Keratinocyte (primary cell): ENCODE results near the gene GRIK2. TPM values are rescaled to one million over a fixed set of nuclear protein-coding genes. Genes with fewer than 3 reads are reported as not detected.

Experiments
- DNase-seq: peaks from one replicate; pipeline ENCODE4 v3.0.0-alpha.2; 2011; ENCODE audit warnings: low read depth, missing footprints, low spot score
- FAIRE-seq: peaks from 2 replicates; lab custom pipeline; 2011; peaks lifted over from hg19 to GRCh38; lab: Jason Lieb, UNC
- H2AFZ ChIP-seq: 2 replicates; pipeline ENCODE4 v1.6.0; 2012; ENCODE audit warnings: low read length, control low read depth, inconsistent platforms; ENCODE audit not compliant: control insufficient read depth
- H3K27ac ChIP-seq: 2 replicates; pipeline ENCODE4 v1.5.1; 2011; ENCODE audit warnings: low read length; ENCODE audit not compliant: control insufficient read depth, insufficient read depth
- H3K27me3 ChIP-seq: 3 replicates; pipeline ENCODE4 v1.6.0; 2011; ENCODE audit warnings: low read length; ENCODE audit not compliant: control insufficient read depth, insufficient read depth; ENCODE audit errors: extremely low read depth
- H3K36me3 ChIP-seq, 2 experiments: 2 replicates in 1 of 2; 3 replicates in 1 of 2; pipeline ENCODE4 v1.5.1; 2011; ENCODE audit warnings: low read length in 2 of 2, mild to moderate bottlenecking in 1 of 2; ENCODE audit not compliant: control insufficient read depth in 2 of 2, insufficient read depth in 2 of 2; ENCODE audit errors: extremely low read depth in 1 of 2
- H3K4me1 ChIP-seq: 3 replicates; pipeline ENCODE4 v1.5.1; 2011; ENCODE audit warnings: low read length; ENCODE audit not compliant: control insufficient read depth, insufficient read depth; ENCODE audit errors: extremely low read depth
- H3K4me2 ChIP-seq: 3 replicates; pipeline ENCODE4 v1.6.0; 2011; ENCODE audit warnings: low read depth, low read length; ENCODE audit not compliant: control insufficient read depth, insufficient read depth; ENCODE audit errors: extremely low read depth
- H3K4me3 ChIP-seq, 3 experiments: fragments of 200-600 bp in 1 of 3; sonication (generic) in 1 of 3; 2 replicates in 2 of 3; 3 replicates in 1 of 3; pipeline ENCODE4 v1.5.1; 2011 to 2016; ENCODE audit warnings: low read length in 3 of 3, mild to moderate bottlenecking in 3 of 3, control low read depth in 2 of 3, inconsistent platforms in 1 of 3, low read depth in 1 of 3, mixed read lengths in 1 of 3, mixed run types in 1 of 3, moderate library complexity in 1 of 3; ENCODE audit not compliant: control insufficient read depth in 2 of 3, insufficient read depth in 2 of 3; ENCODE audit errors: extremely low read depth in 1 of 3
- H3K79me2 ChIP-seq: 2 replicates; pipeline ENCODE4 v1.6.0; 2012; ENCODE audit warnings: low read length; ENCODE audit not compliant: control insufficient read depth, insufficient read depth
- H3K9ac ChIP-seq: 3 replicates; pipeline ENCODE4 v1.6.0; 2011; ENCODE audit warnings: low read length; ENCODE audit not compliant: control insufficient read depth, insufficient read depth; ENCODE audit errors: extremely low read depth
- H3K9me1 ChIP-seq: 3 replicates; pipeline ENCODE4 v1.6.0; 2011; ENCODE audit warnings: low read length; ENCODE audit not compliant: control insufficient read depth, insufficient read depth; ENCODE audit errors: extremely low read depth
- H3K9me3 ChIP-seq: 2 replicates; pipeline ENCODE4 v1.5.1; 2012; ENCODE audit warnings: low read depth, low read length; ENCODE audit not compliant: control insufficient read depth
- H4K20me1 ChIP-seq: 3 replicates; pipeline ENCODE4 v1.6.0; 2011; ENCODE audit warnings: low read length; ENCODE audit not compliant: control insufficient read depth, insufficient read depth; ENCODE audit errors: extremely low read depth
- EZH2 ChIP-seq: IDR thresholded peaks from one replicate; pipeline ENCODE4 v1.6.1; 2012; ENCODE audit warnings: inconsistent platforms, mild to moderate bottlenecking, low read length, moderate library complexity
- dilution Hi-C: fragments of 300-500 bp; cut with MboI; formaldehyde crosslinking; loops from one replicate; pipeline ENCODE4 v1.7.0; 2020; ENCODE audit warnings: low sequenced_read_pairs; ENCODE audit not compliant: extremely low pct_ligation_motif_present
- polyA plus RNA-seq, 5 experiments: library from polyadenylated mRNA; depleted of rRNA in 3 of 5; stranded (reverse) in 3 of 5; stranded (forward) in 1 of 5; unstranded in 1 of 5; fragments of >200 nt; gene quantifications; 1 replicate in 1 of 5; 2 replicates in 3 of 5; 3 replicates in 1 of 5; pipeline versions ENCODE4 v1.2.1 to v1.2.3, GENCODE V29; 2011 to 2012; ENCODE audit warnings: missing spikeins in 2 of 5, low read depth in 1 of 5, low replicate concordance in 1 of 5
- TF ChIP-seq, protein P1 (sequence below), 3 experiments: IDR thresholded peaks in 1 of 3; conservative IDR thresholded peaks in 1 of 3; optimal IDR thresholded peaks in 1 of 3; 2 replicates in 2 of 3; 3 replicates in 1 of 3; pipeline versions ENCODE3 to v1.5.1; 2011; ENCODE audit warnings: low read length in 3 of 3, mild to moderate bottlenecking in 3 of 3, moderate library complexity in 2 of 3, control low read depth in 1 of 3, inconsistent platforms in 1 of 3; ENCODE audit not compliant: insufficient read depth in 2 of 3; ENCODE audit errors: extremely low read depth in 1 of 3

GRIK2 gene
- polyA plus RNA-seq, 1 donor (not counting 4 experiments of a cell fraction or from before 2014, with no cell fraction given): 0.01 TPM

- Histone ChIP-seq H3K27me3 (no peaks in the 10 kb centered on the region), H3K79me2 (no peaks in the 10 kb centered on the region), H2AFZ (no peak overlapping the region), H3K9me1 (no peaks in the 10 kb centered on the region), H3K4me2 (no peak overlapping the region), H3K9me3 (no peaks in the 10 kb centered on the region), H3K27ac (no peak overlapping the region), H4K20me1 (no peaks in the 10 kb centered on the region), H3K9ac (no peak overlapping the region), H3K4me1 (no peaks in the 10 kb centered on the region), H3K36me3 (no peaks in the 10 kb centered on the region), H3K4me3 (no peak overlapping the region)
- FAIRE-seq (no peak), DNase-seq (no peak)
- dilution Hi-C loops: no loop called here
- TF ChIP-seq, protein P1, sequence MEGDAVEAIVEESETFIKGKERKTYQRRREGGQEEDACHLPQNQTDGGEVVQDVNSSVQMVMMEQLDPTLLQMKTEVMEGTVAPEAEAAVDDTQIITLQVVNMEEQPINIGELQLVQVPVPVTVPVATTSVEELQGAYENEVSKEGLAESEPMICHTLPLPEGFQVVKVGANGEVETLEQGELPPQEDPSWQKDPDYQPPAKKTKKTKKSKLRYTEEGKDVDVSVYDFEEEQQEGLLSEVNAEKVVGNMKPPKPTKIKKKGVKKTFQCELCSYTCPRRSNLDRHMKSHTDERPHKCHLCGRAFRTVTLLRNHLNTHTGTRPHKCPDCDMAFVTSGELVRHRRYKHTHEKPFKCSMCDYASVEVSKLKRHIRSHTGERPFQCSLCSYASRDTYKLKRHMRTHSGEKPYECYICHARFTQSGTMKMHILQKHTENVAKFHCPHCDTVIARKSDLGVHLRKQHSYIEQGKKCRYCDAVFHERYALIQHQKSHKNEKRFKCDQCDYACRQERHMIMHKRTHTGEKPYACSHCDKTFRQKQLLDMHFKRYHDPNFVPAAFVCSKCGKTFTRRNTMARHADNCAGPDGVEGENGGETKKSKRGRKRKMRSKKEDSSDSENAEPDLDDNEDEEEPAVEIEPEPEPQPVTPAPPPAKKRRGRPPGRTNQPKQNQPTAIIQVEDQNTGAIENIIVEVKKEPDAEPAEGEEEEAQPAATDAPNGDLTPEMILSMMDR (optimal IDR thresholded peaks at IDR 0.05 in 1 of 3, IDR thresholded peaks at IDR 0.05 in 1 of 3, conservative IDR thresholded peaks at IDR 0.05 in 1 of 3; ENCODE audit: extremely low read depth in 1 of 3, insufficient read depth in 2 of 3, low read length in 3 of 3): no peak
- TF ChIP-seq EZH2: no peak
These were observed 629.3 kb downstream of the GRIK2 start for GRCh38 chr6:102022803-102023202.

- Histone ChIP-seq H4K20me1 (no peaks in the 10 kb centered on the region), H3K4me2 (no peak overlapping the region), H3K27me3 (no peaks in the 10 kb centered on the region), H3K4me3 (no peak overlapping the region), H3K36me3 (no peaks in the 10 kb centered on the region), H3K9ac (no peak overlapping the region), H2AFZ (no peak overlapping the region), H3K79me2 (no peaks in the 10 kb centered on the region), H3K9me3 (no peaks in the 10 kb centered on the region), H3K4me1 (no peaks in the 10 kb centered on the region), H3K27ac (no peak overlapping the region), H3K9me1 (no peaks in the 10 kb centered on the region)
- dilution Hi-C loops: no loop called here
- no peak for FAIRE-seq
- TF ChIP-seq, protein P1 (optimal IDR thresholded peaks at IDR 0.05 in 1 of 3, IDR thresholded peaks at IDR 0.05 in 1 of 3, conservative IDR thresholded peaks at IDR 0.05 in 1 of 3; ENCODE audit: extremely low read depth in 1 of 3, insufficient read depth in 2 of 3, low read length in 3 of 3): no peak
- TF ChIP-seq EZH2: no peak
- DNase-seq: no peak
These were observed 630.6 kb downstream of the GRIK2 start for GRCh38 chr6:102023977-102024657.
